HCT116 (cell line): ENCODE data around the gene VPS35L.

Source experiments
- JUND ChIP-seq: IDR thresholded peaks from 2 replicates; pipeline ENCODE4 v1.6.1; 2012
- POLR2AphosphoS5 ChIP-seq: IDR thresholded peaks from 2 replicates; pipeline ENCODE4 v1.6.1; 2011; ENCODE audit warnings: mild to moderate bottlenecking, low read depth, low read length, moderate library complexity
- TF ChIP-seq, protein P1 (sequence below), 3 experiments: fragments of 200-600 bp in 1 of 3; sonication (generic) in 1 of 3; IDR thresholded peaks in 2 of 3; conservative IDR thresholded peaks in 1 of 3; 2 replicates each; pipeline ENCODE4 v1.5.1; 2012 to 2017; ENCODE audit warnings: low read depth in 2 of 3, low read length in 2 of 3, antibody characterized with exemption in 1 of 3, borderline replicate concordance in 1 of 3, control low read depth in 1 of 3, mild to moderate bottlenecking in 1 of 3, mixed read lengths in 1 of 3, mixed run types in 1 of 3, moderate library complexity in 1 of 3; ENCODE audit not compliant: insufficient read depth in 1 of 3
- TF ChIP-seq, protein P2 (sequence below): IDR thresholded peaks from 2 replicates; pipeline ENCODE4 v1.6.1; 2012; ENCODE audit warnings: low read depth

DNA sequence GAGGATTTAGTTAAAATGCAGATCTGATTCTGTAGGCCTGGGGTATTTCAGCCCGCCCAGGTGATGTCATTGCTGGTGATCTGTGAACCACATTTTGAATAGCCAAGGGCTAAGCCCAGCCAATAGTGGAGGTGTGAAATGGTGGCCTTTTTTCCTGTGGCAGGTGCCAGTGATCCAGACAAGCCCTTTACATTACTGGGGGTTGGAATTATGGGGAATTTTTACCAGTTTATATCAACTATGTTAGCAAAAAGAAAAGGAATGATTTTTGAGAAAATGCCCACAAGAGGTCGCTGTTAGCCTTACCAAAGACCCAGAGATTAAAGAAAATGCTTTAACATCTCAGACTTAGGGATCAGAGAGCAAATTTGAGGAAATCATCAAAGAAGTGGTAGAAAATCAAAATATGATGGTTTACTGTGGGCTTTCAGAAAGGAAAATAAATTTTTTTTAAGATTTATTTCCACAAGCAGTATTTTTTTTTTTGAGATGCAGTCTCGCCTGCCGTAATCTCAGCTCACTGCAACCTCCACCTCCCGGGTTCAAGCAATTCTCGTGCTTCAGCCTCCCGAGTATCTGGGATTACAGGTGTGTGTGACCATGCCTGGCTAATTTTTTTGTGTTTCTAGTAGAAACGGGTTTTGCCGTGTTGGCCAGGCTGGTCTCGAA lies 3.9 kb downstream of the VPS35L start:
- TF ChIP-seq, protein P1, sequence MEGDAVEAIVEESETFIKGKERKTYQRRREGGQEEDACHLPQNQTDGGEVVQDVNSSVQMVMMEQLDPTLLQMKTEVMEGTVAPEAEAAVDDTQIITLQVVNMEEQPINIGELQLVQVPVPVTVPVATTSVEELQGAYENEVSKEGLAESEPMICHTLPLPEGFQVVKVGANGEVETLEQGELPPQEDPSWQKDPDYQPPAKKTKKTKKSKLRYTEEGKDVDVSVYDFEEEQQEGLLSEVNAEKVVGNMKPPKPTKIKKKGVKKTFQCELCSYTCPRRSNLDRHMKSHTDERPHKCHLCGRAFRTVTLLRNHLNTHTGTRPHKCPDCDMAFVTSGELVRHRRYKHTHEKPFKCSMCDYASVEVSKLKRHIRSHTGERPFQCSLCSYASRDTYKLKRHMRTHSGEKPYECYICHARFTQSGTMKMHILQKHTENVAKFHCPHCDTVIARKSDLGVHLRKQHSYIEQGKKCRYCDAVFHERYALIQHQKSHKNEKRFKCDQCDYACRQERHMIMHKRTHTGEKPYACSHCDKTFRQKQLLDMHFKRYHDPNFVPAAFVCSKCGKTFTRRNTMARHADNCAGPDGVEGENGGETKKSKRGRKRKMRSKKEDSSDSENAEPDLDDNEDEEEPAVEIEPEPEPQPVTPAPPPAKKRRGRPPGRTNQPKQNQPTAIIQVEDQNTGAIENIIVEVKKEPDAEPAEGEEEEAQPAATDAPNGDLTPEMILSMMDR (IDR thresholded peaks at IDR 0.05 in 2 of 3, conservative IDR thresholded peaks at IDR 0.05 in 1 of 3; ENCODE audit: borderline replicate concordance in 1 of 3, insufficient read depth in 1 of 3, low read depth in 2 of 3, low read length in 2 of 3): peak; percentile 47 to 82 (median 56); a peak in 4 of 6 replicates
- TF ChIP-seq JUND: no peak
- TF ChIP-seq, protein P2, sequence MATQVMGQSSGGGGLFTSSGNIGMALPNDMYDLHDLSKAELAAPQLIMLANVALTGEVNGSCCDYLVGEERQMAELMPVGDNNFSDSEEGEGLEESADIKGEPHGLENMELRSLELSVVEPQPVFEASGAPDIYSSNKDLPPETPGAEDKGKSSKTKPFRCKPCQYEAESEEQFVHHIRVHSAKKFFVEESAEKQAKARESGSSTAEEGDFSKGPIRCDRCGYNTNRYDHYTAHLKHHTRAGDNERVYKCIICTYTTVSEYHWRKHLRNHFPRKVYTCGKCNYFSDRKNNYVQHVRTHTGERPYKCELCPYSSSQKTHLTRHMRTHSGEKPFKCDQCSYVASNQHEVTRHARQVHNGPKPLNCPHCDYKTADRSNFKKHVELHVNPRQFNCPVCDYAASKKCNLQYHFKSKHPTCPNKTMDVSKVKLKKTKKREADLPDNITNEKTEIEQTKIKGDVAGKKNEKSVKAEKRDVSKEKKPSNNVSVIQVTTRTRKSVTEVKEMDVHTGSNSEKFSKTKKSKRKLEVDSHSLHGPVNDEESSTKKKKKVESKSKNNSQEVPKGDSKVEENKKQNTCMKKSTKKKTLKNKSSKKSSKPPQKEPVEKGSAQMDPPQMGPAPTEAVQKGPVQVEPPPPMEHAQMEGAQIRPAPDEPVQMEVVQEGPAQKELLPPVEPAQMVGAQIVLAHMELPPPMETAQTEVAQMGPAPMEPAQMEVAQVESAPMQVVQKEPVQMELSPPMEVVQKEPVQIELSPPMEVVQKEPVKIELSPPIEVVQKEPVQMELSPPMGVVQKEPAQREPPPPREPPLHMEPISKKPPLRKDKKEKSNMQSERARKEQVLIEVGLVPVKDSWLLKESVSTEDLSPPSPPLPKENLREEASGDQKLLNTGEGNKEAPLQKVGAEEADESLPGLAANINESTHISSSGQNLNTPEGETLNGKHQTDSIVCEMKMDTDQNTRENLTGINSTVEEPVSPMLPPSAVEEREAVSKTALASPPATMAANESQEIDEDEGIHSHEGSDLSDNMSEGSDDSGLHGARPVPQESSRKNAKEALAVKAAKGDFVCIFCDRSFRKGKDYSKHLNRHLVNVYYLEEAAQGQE: no peak
- no peak for TF ChIP-seq POLR2AphosphoS5
